ENCODE measurements around the gene PEAK1.

GRCh38 chr15:77329202-77329601 is 90.7 kb downstream of the PEAK1 start:
- TF ChIP-seq ESRRG (CRISPR knock-in tag; IDR thresholded peaks at IDR 0.05) (no peak), ZFP3 (CRISPR knock-in tag; IDR thresholded peaks at IDR 0.05) (no peak), ZC3H10 (CRISPR knock-in tag; IDR thresholded peaks at IDR 0.05) (no peak)

Measured in SK-N-SH treated with all-trans-retinoic acid at 6 μM for 48 hours (cell line).